ENCODE results near the gene PGAP2. TPM values are rescaled to one million over a fixed set of nuclear protein-coding genes. Genes with fewer than 3 reads are reported as not detected.

The PGAP2 gene
- total and polyA plus RNA-seq, 2 donors (not counting 3 experiments of a cell fraction or from before 2014, with no cell fraction given), result 18.3 to 34.1 TPM

- Histone ChIP-seq H3K27me3 (ENCODE audit: control insufficient read depth in 2 of 2, insufficient read depth in 2 of 2, low read length in 2 of 2) (no peaks in the 10 kb centered on the region), H3K36me3 (ENCODE audit: control insufficient read depth in 2 of 2, extremely low read depth in 1 of 2, insufficient read depth in 2 of 2, low read length in 2 of 2) (no peaks in the 10 kb centered on the region), H4K20me1 (replicated peaks; ENCODE audit: control insufficient read depth, extremely low read depth, insufficient read depth, low read length) (no peaks in the 10 kb centered on the region), H3K4me3 (replicated peaks in 1 of 3; ENCODE audit: insufficient read depth in 1 of 3, low read depth in 1 of 3, low read length in 3 of 3) (no peak overlapping the region), H2AFZ (ENCODE audit: low read depth, low read length) (peak overlapping the region; percentile 60), H3K79me2 (ENCODE audit: control insufficient read depth, insufficient read depth, low read length) (peaks cover 14% of the 10 kb centered on the region), H3K27ac (ENCODE audit: insufficient read depth, low read depth, low read length) (peak overlapping the region; percentile 78), H3K4me2 (ENCODE audit: insufficient read depth, low read length) (peak overlapping the region; percentile 11), H3K9me1 (replicated peaks; ENCODE audit: control insufficient read depth, extremely low read depth, insufficient read depth, low read length) (no peaks in the 10 kb centered on the region), H3K4me1 (ENCODE audit: control insufficient read depth, extremely low read depth, insufficient read depth, low read length) (peaks cover 38% of the 10 kb centered on the region), H3K9me3 (replicated peaks; ENCODE audit: control insufficient read depth, insufficient read depth, low read length) (no peaks in the 10 kb centered on the region), H3K9ac (replicated peaks; ENCODE audit: extremely low read depth, insufficient read depth, low read length) (peak overlapping the region; percentile 44)
- intact Hi-C loops (cut with micrococcal nuclease) (loop anchor here (1.0 kb wide), 1 partner anchor 129 kb away; no protein-coding TSS in a partner anchor), dilution Hi-C loops (cut with MboI; ENCODE audit: extremely low pct_ligation_motif_present, low sequenced_read_pairs) (loop anchor here (25.0 kb wide), 1 partner anchor 195 kb away; no protein-coding TSS in a partner anchor)
- FAIRE-seq (peak; percentile 74), DNase-seq (ENCODE audit: low read depth, low spot score) (peak; percentile 76)
- BruUV-seq (replicated peaks), result no TSS peak
- TF ChIP-seq GATA2 (IDR thresholded peaks at IDR 0.05; ENCODE audit: insufficient read depth, insufficient read length, low read depth, low read length) (peak; percentile 37), FOS (IDR thresholded peaks at IDR 0.05; ENCODE audit: borderline replicate concordance, insufficient read depth, low read length) (no peak)
- POLR2A ChIA-PET, result interaction anchor here (1.1 kb wide), 1 partner anchor 12 kb away, joined by 4 read pairs; the partner anchor contains the start of gene STIM1
- CTCF ChIA-PET, result interaction anchor here (0.7 to 2.1 kb wide), 14 partner anchors 8 to 207 kb away, joined by 3 to 34 read pairs (median 4); partner anchors contain the start of gene STIM1
Measured at GRCh38 chr11:3867209-3868091, 59.1 kb downstream of the PGAP2 start.

- Histone ChIP-seq H3K9me3 (replicated peaks; ENCODE audit: control insufficient read depth, insufficient read depth, low read length) (no peaks in the 10 kb centered on the region), H3K27me3 (ENCODE audit: control insufficient read depth in 2 of 2, insufficient read depth in 2 of 2, low read length in 2 of 2) (no peaks in the 10 kb centered on the region), H3K79me2 (ENCODE audit: control insufficient read depth, insufficient read depth, low read length) (peaks cover 2% of the 10 kb centered on the region), H3K4me3 (replicated peaks in 1 of 3; ENCODE audit: insufficient read depth in 1 of 3, low read depth in 1 of 3, low read length in 3 of 3) (no peak overlapping the region), H3K9ac (replicated peaks; ENCODE audit: extremely low read depth, insufficient read depth, low read length) (no peak overlapping the region), H4K20me1 (replicated peaks; ENCODE audit: control insufficient read depth, extremely low read depth, insufficient read depth, low read length) (no peaks in the 10 kb centered on the region), H3K27ac (ENCODE audit: insufficient read depth, low read depth, low read length) (no peak overlapping the region), H2AFZ (ENCODE audit: low read depth, low read length) (no peak overlapping the region), H3K9me1 (replicated peaks; ENCODE audit: control insufficient read depth, extremely low read depth, insufficient read depth, low read length) (no peaks in the 10 kb centered on the region), H3K4me2 (ENCODE audit: insufficient read depth, low read length) (no peak overlapping the region), H3K36me3 (ENCODE audit: control insufficient read depth in 2 of 2, extremely low read depth in 1 of 2, insufficient read depth in 2 of 2, low read length in 2 of 2) (no peaks in the 10 kb centered on the region), H3K4me1 (ENCODE audit: control insufficient read depth, extremely low read depth, insufficient read depth, low read length) (peaks cover 4% of the 10 kb centered on the region)
- FAIRE-seq, result no peak
- no peak for TF ChIP-seq MYC (IDR thresholded peaks at IDR 0.05; ENCODE audit: low read depth, low read length)
- TF ChIP-seq EZH2 (IDR thresholded peaks at IDR 0.05; ENCODE audit: borderline replicate concordance, low read depth, low read length, severe bottlenecking), result no peak
- TF ChIP-seq POLR2AphosphoS5 (IDR thresholded peaks at IDR 0.05; ENCODE audit: insufficient read depth, low read depth, low read length), result no peak
- TF ChIP-seq GATA2 (IDR thresholded peaks at IDR 0.05; ENCODE audit: insufficient read depth, insufficient read length, low read depth, low read length), result no peak
- no peak for TF ChIP-seq POLR2A (IDR thresholded peaks at IDR 0.05; ENCODE audit: low read depth, low read length)
- TF ChIP-seq CTCF (IDR thresholded peaks at IDR 0.05; ENCODE audit: extremely low read depth in 1 of 2, insufficient read depth in 1 of 2, low read depth in 1 of 2, low read length in 2 of 2), result no peak
- TF ChIP-seq FOS (IDR thresholded peaks at IDR 0.05; ENCODE audit: borderline replicate concordance, insufficient read depth, low read length), result no peak
- no peak for TF ChIP-seq MAX (IDR thresholded peaks at IDR 0.05; ENCODE audit: insufficient read depth, insufficient read length)
- intact Hi-C loops (cut with micrococcal nuclease), result no loop called here
- no TSS peak for BruUV-seq (replicated peaks)
- dilution Hi-C loops (cut with MboI; ENCODE audit: extremely low pct_ligation_motif_present, low sequenced_read_pairs), result loop anchor here (25.0 kb wide), 1 partner anchor 188 kb away; no protein-coding TSS in a partner anchor
- no peak for DNase-seq (ENCODE audit: low read depth, low spot score)
- ChIA-PET CTCF (interaction anchor here (0.8 to 2.3 kb wide), 6 partner anchors 11 to 199 kb away, joined by 3 to 15 read pairs (median 4); partner anchors contain the start of gene STIM1), POLR2A (no interaction called here)
Measured at GRCh38 chr11:3873712-3874349, 65.5 kb downstream of the PGAP2 start.

Measured in endothelial cell of umbilical vein (primary cell).